Progenitor cell of endocrine pancreas (in vitro differentiated cells): ENCODE measurements around the gene XYLB. TPM values are rescaled to one million over a fixed set of nuclear protein-coding genes. Genes with fewer than 3 reads are reported as not detected.

ENCODE experiments used
- DNase-seq: peaks from one replicate; pipeline ENCODE4 v3.0.0; 2021; ENCODE audit warnings: low spot score; ENCODE audit not compliant: unreplicated experiment
- H3K27ac Mint-ChIP-seq: 2 replicates; pipeline ENCODE4 v1.8.0; 2021; ENCODE audit warnings: mild to moderate bottlenecking, moderate library complexity, mixed read lengths
- H3K27me3 Mint-ChIP-seq: 2 replicates; pipeline ENCODE4 v1.8.0; 2021; ENCODE audit warnings: mixed read lengths
- H3K36me3 Mint-ChIP-seq: 2 replicates; pipeline ENCODE4 v1.8.0; 2022; ENCODE audit warnings: mixed read lengths; ENCODE audit not compliant: insufficient read depth
- H3K4me1 Mint-ChIP-seq: 2 replicates; pipeline ENCODE4 v1.8.0; 2021; ENCODE audit warnings: low read depth, mixed read lengths
- H3K4me3 Mint-ChIP-seq: 2 replicates; pipeline ENCODE4 v1.8.0; 2021; ENCODE audit warnings: low read depth, mild to moderate bottlenecking, moderate library complexity, mixed read lengths
- H3K9me3 Mint-ChIP-seq: 2 replicates; pipeline ENCODE4 v1.8.0; 2021; ENCODE audit warnings: low read depth, mixed read lengths
- total RNA-seq: library from RNA; stranded (reverse); gene quantifications from 2 replicates; pipeline ENCODE4 v1.2.1, GENCODE V29; 2021
- TF ChIP-seq, protein P1 (sequence below): fragments of 200-600 bp; sonication (generic); IDR thresholded peaks from one replicate; pipeline ENCODE4 v1.5.0; 2021; ENCODE audit warnings: antibody characterized with exemption, mild to moderate bottlenecking; ENCODE audit not compliant: unreplicated experiment

XYLB gene
- total RNA-seq, 1 donor from 2014 or later: 4.0 TPM

DNA sequence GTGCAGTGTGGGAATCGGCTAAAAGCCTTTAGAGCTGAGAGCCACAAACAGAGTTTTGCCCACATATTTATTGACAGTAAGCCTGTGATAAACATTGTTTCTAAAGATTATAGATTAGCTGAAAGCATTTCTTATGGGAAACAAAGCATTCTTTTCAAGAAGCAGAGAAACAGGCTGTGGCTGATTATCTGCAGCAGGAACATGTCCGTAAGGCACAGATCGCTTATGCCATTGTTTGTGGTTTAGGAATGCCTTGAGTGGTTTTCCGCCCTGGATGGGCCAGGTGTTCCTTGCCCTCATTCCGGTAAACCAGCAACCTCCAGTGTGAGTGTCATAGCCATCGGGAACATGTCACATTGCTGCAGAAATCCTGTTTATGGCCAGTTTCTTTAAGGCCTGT is 12.5 kb downstream of the XYLB start:
- Mint-ChIP-seq H3K9me3 (peaks cover 9% of the 10 kb centered on the region), H3K4me1 (no peaks in the 10 kb centered on the region), H3K27me3 (no peaks in the 10 kb centered on the region), H3K36me3 (peaks cover 9% of the 10 kb centered on the region), H3K4me3 (no peak overlapping the region), H3K27ac (no peak overlapping the region)
- no peak for DNase-seq
- TF ChIP-seq, protein P1, sequence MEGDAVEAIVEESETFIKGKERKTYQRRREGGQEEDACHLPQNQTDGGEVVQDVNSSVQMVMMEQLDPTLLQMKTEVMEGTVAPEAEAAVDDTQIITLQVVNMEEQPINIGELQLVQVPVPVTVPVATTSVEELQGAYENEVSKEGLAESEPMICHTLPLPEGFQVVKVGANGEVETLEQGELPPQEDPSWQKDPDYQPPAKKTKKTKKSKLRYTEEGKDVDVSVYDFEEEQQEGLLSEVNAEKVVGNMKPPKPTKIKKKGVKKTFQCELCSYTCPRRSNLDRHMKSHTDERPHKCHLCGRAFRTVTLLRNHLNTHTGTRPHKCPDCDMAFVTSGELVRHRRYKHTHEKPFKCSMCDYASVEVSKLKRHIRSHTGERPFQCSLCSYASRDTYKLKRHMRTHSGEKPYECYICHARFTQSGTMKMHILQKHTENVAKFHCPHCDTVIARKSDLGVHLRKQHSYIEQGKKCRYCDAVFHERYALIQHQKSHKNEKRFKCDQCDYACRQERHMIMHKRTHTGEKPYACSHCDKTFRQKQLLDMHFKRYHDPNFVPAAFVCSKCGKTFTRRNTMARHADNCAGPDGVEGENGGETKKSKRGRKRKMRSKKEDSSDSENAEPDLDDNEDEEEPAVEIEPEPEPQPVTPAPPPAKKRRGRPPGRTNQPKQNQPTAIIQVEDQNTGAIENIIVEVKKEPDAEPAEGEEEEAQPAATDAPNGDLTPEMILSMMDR: no peak

GRCh38 chr3:38360345-38360744 is 13.8 kb downstream of the XYLB start:
- TF ChIP-seq, protein P1: no peak
- no peaks in the 10 kb centered on the region for H3K4me1 Mint-ChIP-seq
- no peak for DNase-seq
- H3K27ac Mint-ChIP-seq: no peak overlapping the region
- no peak overlapping the region for H3K4me3 Mint-ChIP-seq
- peaks cover 9% of the 10 kb centered on the region for H3K9me3 Mint-ChIP-seq
- H3K36me3 Mint-ChIP-seq: peaks cover 9% of the 10 kb centered on the region
- no peaks in the 10 kb centered on the region for H3K27me3 Mint-ChIP-seq

- H3K9me3 Mint-ChIP-seq: peaks cover 9% of the 10 kb centered on the region
- H3K4me1 Mint-ChIP-seq: no peaks in the 10 kb centered on the region
- no peaks in the 10 kb centered on the region for H3K27me3 Mint-ChIP-seq
Observed at GRCh38 chr3:38361496-38361895, 14.9 kb downstream of the XYLB start.

DNA sequence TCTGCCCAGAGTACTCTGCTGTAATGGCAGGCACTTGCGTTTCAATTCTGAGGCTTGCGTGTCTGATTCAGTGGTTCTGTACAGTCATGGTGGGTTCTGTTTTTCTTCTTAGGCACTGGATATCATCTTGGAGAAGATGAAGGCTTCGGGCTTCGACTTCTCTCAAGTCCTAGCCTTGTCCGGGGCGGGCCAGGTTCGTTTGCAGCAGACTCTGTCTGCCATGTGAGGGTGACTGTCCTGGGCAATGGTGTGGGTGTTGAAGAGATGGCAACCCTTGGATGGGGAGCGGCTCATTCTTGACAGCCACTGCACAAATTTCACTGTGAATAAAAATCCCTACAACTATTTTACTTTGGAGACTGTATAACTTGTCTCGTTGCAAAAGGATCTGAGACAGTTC is 16.2 kb downstream of the XYLB start:
- no peak for DNase-seq
- Mint-ChIP-seq H3K4me1 (no peaks in the 10 kb centered on the region), H3K27me3 (no peaks in the 10 kb centered on the region), H3K9me3 (peaks cover 9% of the 10 kb centered on the region), H3K27ac (no peak overlapping the region), H3K36me3 (peaks cover 9% of the 10 kb centered on the region), H3K4me3 (no peak overlapping the region)
- TF ChIP-seq, protein P1: no peak

More at GRCh38 chr3:38361496-38361895, 14.9 kb downstream of the XYLB start:
- no peak overlapping the region for H3K4me3 Mint-ChIP-seq
- H3K36me3 Mint-ChIP-seq: peaks cover 9% of the 10 kb centered on the region
- DNase-seq: no peak
- TF ChIP-seq, protein P1: no peak
- H3K27ac Mint-ChIP-seq: no peak overlapping the region

- no peak for DNase-seq
- Mint-ChIP-seq H3K27me3 (no peaks in the 10 kb centered on the region), H3K9me3 (no peaks in the 10 kb centered on the region), H3K4me1 (no peaks in the 10 kb centered on the region), H3K27ac (no peak overlapping the region), H3K4me3 (no peak overlapping the region), H3K36me3 (peaks cover 6% of the 10 kb centered on the region)
- TF ChIP-seq, protein P1: no peak
Observed at GRCh38 chr3:38364721-38365400, 18.3 kb downstream of the XYLB start.
